HG02884 (cell line): ENCODE data around the gene DEFB114.

Experiments
- ATAC-seq: cut with Tn5 transposase; IDR thresholded peaks from one replicate; pipeline ENCODE4 v1.9.1; 2021; ENCODE audit warnings: mild to moderate bottlenecking, moderate library complexity; ENCODE audit not compliant: unreplicated experiment

DEFB114 gene

GRCh38 chr6:49937811-49938210 lies 26.2 kb downstream of the DEFB114 start:
- no peak for ATAC-seq

GRCh38 chr6:49937017-49937416 lies 26.9 kb downstream of the DEFB114 start:
- ATAC-seq, result no peak

DNA sequence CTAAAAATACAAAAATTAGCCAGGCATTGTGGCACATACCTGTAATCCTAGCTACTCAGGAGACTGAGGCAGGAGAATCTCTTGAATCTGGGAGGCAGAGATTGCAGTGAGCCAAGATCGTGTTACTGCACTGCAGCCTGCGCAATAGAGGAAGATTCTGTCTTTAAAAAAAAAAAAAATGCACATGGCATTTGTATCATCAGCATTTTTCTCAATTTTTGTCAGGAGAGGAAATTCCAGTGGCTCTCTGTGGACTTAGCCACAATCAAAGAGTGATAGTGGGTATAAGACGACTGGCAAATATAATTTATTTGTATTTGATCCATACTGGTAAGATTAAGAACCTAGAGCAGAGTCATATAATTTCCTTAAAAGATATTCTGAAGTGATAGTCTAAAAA lies 28.6 kb downstream of the DEFB114 start:
- ATAC-seq, result no peak

DNA sequence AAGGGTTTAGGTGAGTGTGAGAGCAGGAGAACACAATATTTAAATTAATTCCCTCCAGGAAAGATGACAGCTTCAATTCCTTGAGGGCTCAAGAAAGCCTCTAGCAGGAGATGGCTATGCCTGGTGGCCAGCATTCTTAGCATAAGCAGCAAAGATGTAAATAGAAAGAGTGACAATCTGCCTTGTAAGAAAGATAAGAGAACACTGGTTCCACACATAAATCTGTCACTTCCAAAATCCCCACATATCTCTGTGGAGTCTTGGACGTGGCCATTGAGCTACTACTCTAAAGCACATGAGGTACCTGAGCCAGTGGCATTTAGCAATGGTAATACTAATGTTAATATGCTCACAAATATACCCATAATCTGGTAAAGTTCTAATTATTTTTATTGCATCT lies 29.2 kb downstream of the DEFB114 start:
- ATAC-seq, result no peak

- ATAC-seq, result no peak
Measured at GRCh38 chr6:49933526-49933925, 30.4 kb downstream of the DEFB114 start.

DNA sequence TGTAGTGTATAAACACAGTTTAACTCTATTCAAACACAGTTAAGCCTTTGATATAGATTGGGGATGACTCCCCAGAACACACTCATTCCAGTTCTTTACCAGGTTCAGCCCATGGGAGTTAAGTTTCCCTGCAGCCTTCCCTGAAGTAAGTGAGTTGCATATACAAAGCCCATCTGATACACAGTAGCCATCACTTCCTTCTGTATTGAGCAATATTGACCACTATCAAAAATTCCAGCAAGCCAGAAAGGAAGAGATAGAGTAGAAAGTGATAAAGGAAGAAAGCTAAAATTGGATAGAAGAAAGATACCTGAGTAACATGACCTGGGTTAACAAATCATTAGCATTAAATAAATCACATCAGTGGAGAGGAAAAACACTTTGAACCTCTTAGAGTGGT lies 34.6 kb downstream of the DEFB114 start:
- no peak for ATAC-seq

DNA sequence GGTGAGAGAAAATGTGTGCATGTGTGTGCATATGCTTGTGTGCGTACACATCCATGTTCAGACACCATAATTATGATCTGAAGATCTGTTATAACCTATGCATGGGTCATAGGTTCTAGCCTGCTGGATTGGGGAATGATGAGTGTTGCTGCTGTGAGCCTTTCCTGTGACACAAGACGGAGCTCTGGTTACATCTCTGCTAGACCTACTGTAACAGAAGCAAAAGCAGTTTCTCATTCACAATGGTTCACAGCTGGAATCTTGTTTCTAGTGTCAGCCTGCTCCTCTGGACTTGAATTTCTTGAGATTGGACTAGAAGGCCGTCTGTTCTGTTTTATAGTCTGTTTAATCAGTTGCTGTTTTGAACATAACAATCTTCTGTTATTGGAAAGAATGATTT lies 40.1 kb downstream of the DEFB114 start:
- no peak for ATAC-seq

- no peak for ATAC-seq
Measured at GRCh38 chr6:49919935-49920644, 43.9 kb downstream of the DEFB114 start.

DNA sequence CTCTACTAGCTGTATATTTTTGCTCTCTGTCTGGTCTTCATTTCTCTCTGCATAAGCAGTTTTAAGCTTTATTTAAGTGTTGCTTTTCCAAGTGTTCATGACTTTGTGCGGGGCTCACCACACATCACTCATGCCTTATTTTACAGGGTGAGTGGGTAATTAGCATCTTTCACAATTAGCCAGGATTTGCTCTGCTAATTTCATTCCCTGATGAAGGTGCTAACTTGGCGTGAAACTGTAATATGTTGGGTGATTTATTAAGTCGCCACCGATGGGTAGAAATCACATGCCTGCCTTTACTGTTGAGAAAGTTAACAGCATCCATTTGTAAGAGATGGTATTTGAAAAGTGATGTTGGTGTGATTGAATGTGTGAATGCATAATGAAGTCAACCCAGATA lies 44.7 kb downstream of the DEFB114 start:
- ATAC-seq, result no peak

- ATAC-seq, result no peak
Measured at GRCh38 chr6:49918787-49919186, 45.2 kb downstream of the DEFB114 start.

- ATAC-seq, result no peak
Measured at GRCh38 chr6:49915035-49915434, 48.9 kb downstream of the DEFB114 start.

GRCh38 chr6:49913636-49914375 lies 50.2 kb downstream of the DEFB114 start:
- no peak for ATAC-seq

GRCh38 chr6:49912196-49912595 lies 51.8 kb downstream of the DEFB114 start:
- ATAC-seq, result no peak

DNA sequence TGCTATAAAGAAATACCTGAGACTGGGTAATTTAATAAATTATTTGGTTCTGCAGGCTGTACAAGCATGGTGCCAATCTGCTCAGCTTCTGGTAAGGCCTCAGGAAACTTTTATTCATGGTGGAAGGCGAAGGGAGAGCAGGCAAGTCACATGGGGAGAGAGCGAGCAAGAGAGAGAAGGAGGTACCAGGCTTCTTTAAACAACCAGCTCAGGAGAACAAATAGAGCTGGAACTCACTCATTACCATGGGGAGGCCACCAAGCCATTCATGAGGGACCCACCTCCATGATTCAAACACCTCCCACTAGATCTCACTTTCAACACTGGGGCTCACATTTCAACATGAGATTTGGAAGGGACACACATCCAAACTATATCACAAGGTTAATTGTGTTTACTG lies 52.7 kb downstream of the DEFB114 start:
- ATAC-seq, result no peak
